H9 (cell line): ENCODE results near the gene EHBP1. TPM values are rescaled to one million over a fixed set of nuclear protein-coding genes. Genes with fewer than 3 reads are reported as not detected.

ENCODE experiments used
- DNase-seq: peaks from one replicate; pipeline ENCODE4 v3.0.0-alpha.2; 2017
- H2AFZ ChIP-seq: one replicate; pipeline ENCODE4 v1.6.1; 2013; ENCODE audit warnings: mild to moderate bottlenecking, low read length, control low read depth, moderate library complexity
- H2AK5ac ChIP-seq: 2 replicates; pipeline ENCODE4 v1.6.1; 2013; ENCODE audit warnings: low read length, control low read depth, mixed read lengths; ENCODE audit not compliant: insufficient read length
- H2BK120ac ChIP-seq: one replicate; pipeline ENCODE4 v1.6.1; 2013; ENCODE audit warnings: low read depth, mild to moderate bottlenecking, low read length, control low read depth, inconsistent platforms; ENCODE audit not compliant: poor library complexity, severe bottlenecking
- H2BK12ac ChIP-seq: 2 replicates; pipeline ENCODE4 v1.6.1; 2013; ENCODE audit warnings: low read length, control low read depth, mixed read lengths, low read depth; ENCODE audit not compliant: insufficient read length
- H2BK15ac ChIP-seq: 2 replicates; pipeline ENCODE4 v1.6.1; 2013; ENCODE audit warnings: low read depth, low read length, control low read depth
- H2BK20ac ChIP-seq: one replicate; pipeline ENCODE4 v1.6.1; 2013; ENCODE audit warnings: low read depth, mild to moderate bottlenecking, low read length, control low read depth, inconsistent platforms; ENCODE audit not compliant: poor library complexity, severe bottlenecking
- H2BK5ac ChIP-seq: 2 replicates; pipeline ENCODE4 v1.6.1; 2013; ENCODE audit warnings: low read length, control low read depth, mixed read lengths; ENCODE audit not compliant: insufficient read length
- H3K14ac ChIP-seq: 2 replicates; pipeline ENCODE4 v1.6.1; 2013; ENCODE audit warnings: low read length, control low read depth; ENCODE audit not compliant: insufficient read depth
- H3K18ac ChIP-seq: 2 replicates; pipeline ENCODE4 v1.6.1; 2013; ENCODE audit warnings: low read depth, mild to moderate bottlenecking, mixed read lengths, low read length, control low read depth; ENCODE audit not compliant: insufficient read length
- H3K23ac ChIP-seq: 2 replicates; pipeline ENCODE4 v1.6.1; 2013; ENCODE audit warnings: low read length, control low read depth, mixed read lengths, low read depth; ENCODE audit not compliant: insufficient read length
- H3K23me2 ChIP-seq: 2 replicates; pipeline ENCODE4 v1.6.1; 2013; ENCODE audit warnings: low read depth, mild to moderate bottlenecking, mixed read lengths, low read length, control low read depth; ENCODE audit not compliant: insufficient read length, poor library complexity, severe bottlenecking
- H3K27ac ChIP-seq: 2 replicates; pipeline ENCODE4 v1.5.1; 2013; ENCODE audit warnings: low read length, control low read depth, mixed read lengths, low read depth; ENCODE audit not compliant: insufficient read length
- H3K27me3 ChIP-seq: 2 replicates; pipeline ENCODE4 v1.6.1; 2013; ENCODE audit warnings: low read length, control low read depth, inconsistent platforms; ENCODE audit not compliant: insufficient read depth
- H3K4ac ChIP-seq: 2 replicates; pipeline ENCODE4 v1.6.1; 2013; ENCODE audit warnings: low read depth, mild to moderate bottlenecking, control low read depth, inconsistent platforms, low read length, moderate library complexity
- H3K4me1 ChIP-seq: 2 replicates; pipeline ENCODE4 v1.6.1; 2013; ENCODE audit warnings: low read length, control low read depth, inconsistent platforms; ENCODE audit not compliant: insufficient read depth
- H3K4me2 ChIP-seq: 2 replicates; pipeline ENCODE4 v1.6.1; 2013; ENCODE audit warnings: low read length, control low read depth, mixed read lengths; ENCODE audit not compliant: insufficient read length, insufficient read depth
- H3K56ac ChIP-seq: 2 replicates; pipeline ENCODE4 v1.6.1; 2013; ENCODE audit warnings: low read depth, mild to moderate bottlenecking, mixed read lengths, low read length, control low read depth; ENCODE audit not compliant: insufficient read length
- H3K79me1 ChIP-seq: 2 replicates; pipeline ENCODE4 v1.6.1; 2013; ENCODE audit warnings: low read depth, mild to moderate bottlenecking, moderate library complexity, low read length, control low read depth, inconsistent platforms; ENCODE audit not compliant: insufficient read depth, poor library complexity, severe bottlenecking
- H3K79me2 ChIP-seq: 2 replicates; pipeline ENCODE4 v1.6.1; 2013; ENCODE audit warnings: low read length, control low read depth, inconsistent platforms; ENCODE audit not compliant: insufficient read depth
- H3K9ac ChIP-seq: 2 replicates; pipeline ENCODE4 v1.6.1; 2013; ENCODE audit warnings: low read length, control low read depth, mixed read lengths; ENCODE audit not compliant: insufficient read length; ENCODE audit errors: extremely low read depth
- H3K9me3 ChIP-seq: one replicate; pipeline ENCODE4 v1.6.1; 2013; ENCODE audit warnings: low read depth, low read length, inconsistent platforms; ENCODE audit not compliant: control insufficient read depth
- H3T11ph ChIP-seq: one replicate; pipeline ENCODE4 v1.6.1; 2013; ENCODE audit warnings: mild to moderate bottlenecking, low read length, control low read depth, inconsistent platforms
- H4K20me1 ChIP-seq: one replicate; pipeline ENCODE4 v1.6.1; 2013; ENCODE audit not compliant: control insufficient read depth, insufficient read length, insufficient read depth
- H4K5ac ChIP-seq: 2 replicates; pipeline ENCODE4 v1.6.1; 2013; ENCODE audit warnings: low read depth, mild to moderate bottlenecking, mixed read lengths, low read length, control low read depth; ENCODE audit not compliant: insufficient read length
- H4K8ac ChIP-seq: replicated peaks from 2 replicates; pipeline ENCODE4 v1.6.1; 2013; ENCODE audit warnings: low read length, control low read depth, mixed read lengths, low read depth; ENCODE audit not compliant: insufficient read length
- H4K91ac ChIP-seq: 2 replicates; pipeline ENCODE4 v1.6.1; 2013; ENCODE audit warnings: low read depth, mild to moderate bottlenecking, moderate library complexity, mixed read lengths, low read length, control low read depth; ENCODE audit not compliant: insufficient read length
- H3K27ac Mint-ChIP-seq, 3 experiments: 2 replicates in 2 of 3; 3 replicates in 1 of 3; pipeline ENCODE4 v1.8.0; 2020 to 2021; ENCODE audit warnings: mixed read lengths in 3 of 3, mild to moderate bottlenecking in 1 of 3, moderate library complexity in 1 of 3
- H3K27me3 Mint-ChIP-seq: 2 replicates; pipeline ENCODE4 v1.8.0; 2021; ENCODE audit warnings: low read depth, mild to moderate bottlenecking, moderate library complexity, mixed read lengths
- H3K36me3 Mint-ChIP-seq, 3 experiments: 2 replicates in 2 of 3; 3 replicates in 1 of 3; pipeline ENCODE4 v1.8.0; 2020 to 2021; ENCODE audit warnings: low read depth in 3 of 3, mixed read lengths in 3 of 3; ENCODE audit not compliant: insufficient read depth in 1 of 3
- H3K4me1 Mint-ChIP-seq, 2 experiments: 2 replicates each; pipeline ENCODE4 v1.8.0; 2020; ENCODE audit warnings: mixed read lengths in 2 of 2
- H3K4me3 Mint-ChIP-seq, 2 experiments: 2 replicates in 1 of 2; 3 replicates in 1 of 2; pipeline ENCODE4 v1.8.0; 2020 to 2021; ENCODE audit warnings: mild to moderate bottlenecking in 2 of 2, mixed read lengths in 2 of 2, moderate library complexity in 1 of 2
- H3K9me3 Mint-ChIP-seq, 2 experiments: 2 replicates in 1 of 2; 3 replicates in 1 of 2; pipeline ENCODE4 v1.8.0; 2020; ENCODE audit warnings: mild to moderate bottlenecking in 2 of 2, mixed read lengths in 2 of 2, moderate library complexity in 1 of 2
- WGBS: extraction: QIAGEN DNeasy Blood & Tissue Kit; methylation state at CpG from one replicate; pipeline ENCODE4 v1.1.7; 2013; ENCODE audit warnings: missing lambda C conversion rate, low lambda C conversion rate, mixed read lengths; ENCODE audit not compliant: insufficient read length; ENCODE audit errors: extremely low coverage; 5-methylcytosine and 5-hydroxymethylcytosine counted together
- total RNA-seq: library from RNA; stranded (reverse); gene quantifications from 2 replicates; pipeline ENCODE4 v1.2.1, GENCODE V29; 2021
- TF ChIP-seq, protein P1 (sequence below): fragments of 200-600 bp; sonication (generic); conservative IDR thresholded peaks from 3 replicates; pipeline ENCODE4 v1.8.0; 2021; ENCODE audit warnings: antibody characterized with exemption, mild to moderate bottlenecking

EHBP1 gene
- total RNA-seq, 1 experiment from 2014 or later, result 35.6 TPM

DNA sequence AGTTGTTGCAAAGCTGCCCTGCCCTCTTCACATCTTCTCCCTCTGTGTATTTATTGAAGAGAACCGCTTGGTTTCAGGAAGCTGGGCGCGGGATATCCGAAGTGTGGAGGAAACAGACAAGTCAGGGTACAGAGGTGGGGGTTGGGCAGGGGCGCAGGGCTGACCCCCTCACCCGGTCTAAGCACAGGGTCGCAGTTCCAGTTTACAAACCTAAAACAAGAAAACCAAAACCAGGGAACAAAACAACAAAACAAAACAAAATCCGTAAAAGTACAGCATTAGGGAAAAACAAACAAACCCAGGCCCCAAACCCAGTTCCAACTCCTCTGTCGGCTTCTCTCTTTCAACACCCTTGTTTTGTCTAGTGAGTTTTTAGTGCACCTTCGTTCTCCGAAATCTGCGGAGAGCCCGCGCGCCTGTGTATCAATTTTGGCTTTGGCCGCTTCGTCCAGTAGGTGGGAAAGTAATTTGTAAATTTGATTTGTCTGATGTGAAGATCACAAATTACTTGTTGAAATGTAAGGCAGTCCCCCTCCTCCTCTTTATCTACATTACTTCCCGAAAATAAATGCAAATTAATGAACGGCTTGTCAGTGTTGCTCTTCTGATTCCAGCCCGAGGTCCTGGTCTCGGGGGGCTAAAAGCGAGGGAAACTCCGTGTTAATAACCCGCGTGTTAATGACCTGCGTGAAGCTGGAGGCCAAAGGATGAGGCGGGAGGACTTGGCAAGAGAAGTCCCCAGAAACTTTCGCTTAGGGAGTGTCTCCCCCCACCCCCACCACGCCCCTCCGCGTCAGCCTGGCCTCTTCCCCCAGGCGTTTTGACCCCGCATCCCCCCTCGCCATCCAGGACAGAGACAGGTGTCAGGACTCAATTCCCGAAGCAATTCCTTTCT, 352.0 kb downstream of the EHBP1 start:
- H2BK15ac ChIP-seq, result no peak overlapping the region
- H4K91ac ChIP-seq, result no peak overlapping the region
- no peak overlapping the region for H3K14ac ChIP-seq
- H2BK12ac ChIP-seq, result no peak overlapping the region
- H3T11ph ChIP-seq, result no peak overlapping the region
- no peak overlapping the region for H2AK5ac ChIP-seq
- H2BK5ac ChIP-seq, result no peak overlapping the region
- peak overlapping the region in 1 of 2 experiments; percentile 76; a peak in 3 of 5 replicates for H3K4me3 Mint-ChIP-seq
- peaks cover 0 to 2% (median 0%) of the 10 kb centered on the region in 3 experiments; a peak in 2 of 7 replicates for H3K36me3 Mint-ChIP-seq
- H3K27ac Mint-ChIP-seq, result no peak overlapping the region
- no peak overlapping the region for H3K23ac ChIP-seq
- H3K18ac ChIP-seq, result no peak overlapping the region
- H3K23me2 ChIP-seq, result peaks cover 31% of the 10 kb centered on the region
- no peak for DNase-seq
- peaks cover 52 to 62% of the 10 kb centered on the region in 2 experiments for H3K4me1 Mint-ChIP-seq
- H3K56ac ChIP-seq, result no peak overlapping the region
- no peak overlapping the region for H3K4ac ChIP-seq
- H3K27ac ChIP-seq, result no peak overlapping the region
- no CpG with 5 or more reads among the region's 35 CpGs for WGBS
- H2BK20ac ChIP-seq, result no peak overlapping the region
- peaks cover 100% of the 10 kb centered on the region for H3K27me3 Mint-ChIP-seq
- H4K8ac ChIP-seq, result no peak overlapping the region
- TF ChIP-seq, protein P1, sequence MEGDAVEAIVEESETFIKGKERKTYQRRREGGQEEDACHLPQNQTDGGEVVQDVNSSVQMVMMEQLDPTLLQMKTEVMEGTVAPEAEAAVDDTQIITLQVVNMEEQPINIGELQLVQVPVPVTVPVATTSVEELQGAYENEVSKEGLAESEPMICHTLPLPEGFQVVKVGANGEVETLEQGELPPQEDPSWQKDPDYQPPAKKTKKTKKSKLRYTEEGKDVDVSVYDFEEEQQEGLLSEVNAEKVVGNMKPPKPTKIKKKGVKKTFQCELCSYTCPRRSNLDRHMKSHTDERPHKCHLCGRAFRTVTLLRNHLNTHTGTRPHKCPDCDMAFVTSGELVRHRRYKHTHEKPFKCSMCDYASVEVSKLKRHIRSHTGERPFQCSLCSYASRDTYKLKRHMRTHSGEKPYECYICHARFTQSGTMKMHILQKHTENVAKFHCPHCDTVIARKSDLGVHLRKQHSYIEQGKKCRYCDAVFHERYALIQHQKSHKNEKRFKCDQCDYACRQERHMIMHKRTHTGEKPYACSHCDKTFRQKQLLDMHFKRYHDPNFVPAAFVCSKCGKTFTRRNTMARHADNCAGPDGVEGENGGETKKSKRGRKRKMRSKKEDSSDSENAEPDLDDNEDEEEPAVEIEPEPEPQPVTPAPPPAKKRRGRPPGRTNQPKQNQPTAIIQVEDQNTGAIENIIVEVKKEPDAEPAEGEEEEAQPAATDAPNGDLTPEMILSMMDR, result no peak
- peak overlapping the region; percentile 74 for H3K4me2 ChIP-seq
- H2AFZ ChIP-seq, result no peak overlapping the region
- peaks cover 0 to 9% of the 10 kb centered on the region in 2 experiments; a peak in 1 of 5 replicates for H3K9me3 Mint-ChIP-seq
- H3K9ac ChIP-seq, result no peak overlapping the region
- H3K79me1 ChIP-seq, result no peaks in the 10 kb centered on the region
- H3K79me2 ChIP-seq, result no peaks in the 10 kb centered on the region
- H4K20me1 ChIP-seq, result peaks cover 5% of the 10 kb centered on the region
- H4K5ac ChIP-seq, result no peak overlapping the region
- H3K27me3 ChIP-seq, result peaks cover 75% of the 10 kb centered on the region
- H3K9me3 ChIP-seq, result no peaks in the 10 kb centered on the region
- no peak overlapping the region for H2BK120ac ChIP-seq
- H3K4me1 ChIP-seq, result peaks cover 10% of the 10 kb centered on the region; the same call in 1 of the 2 replicates
